Activated effector memory CD4-positive, alpha-beta T cell treated with Interleukin-2 at 50 U/mL for 16 hours (primary cell): ENCODE data around the gene PCYOX1L.

Experiments used
- DNase-seq: peaks from one replicate; pipeline ENCODE4 v3.0.0-alpha.2; 2020

The PCYOX1L gene, protein sequence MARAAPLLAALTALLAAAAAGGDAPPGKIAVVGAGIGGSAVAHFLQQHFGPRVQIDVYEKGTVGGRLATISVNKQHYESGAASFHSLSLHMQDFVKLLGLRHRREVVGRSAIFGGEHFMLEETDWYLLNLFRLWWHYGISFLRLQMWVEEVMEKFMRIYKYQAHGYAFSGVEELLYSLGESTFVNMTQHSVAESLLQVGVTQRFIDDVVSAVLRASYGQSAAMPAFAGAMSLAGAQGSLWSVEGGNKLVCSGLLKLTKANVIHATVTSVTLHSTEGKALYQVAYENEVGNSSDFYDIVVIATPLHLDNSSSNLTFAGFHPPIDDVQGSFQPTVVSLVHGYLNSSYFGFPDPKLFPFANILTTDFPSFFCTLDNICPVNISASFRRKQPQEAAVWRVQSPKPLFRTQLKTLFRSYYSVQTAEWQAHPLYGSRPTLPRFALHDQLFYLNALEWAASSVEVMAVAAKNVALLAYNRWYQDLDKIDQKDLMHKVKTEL

DNA sequence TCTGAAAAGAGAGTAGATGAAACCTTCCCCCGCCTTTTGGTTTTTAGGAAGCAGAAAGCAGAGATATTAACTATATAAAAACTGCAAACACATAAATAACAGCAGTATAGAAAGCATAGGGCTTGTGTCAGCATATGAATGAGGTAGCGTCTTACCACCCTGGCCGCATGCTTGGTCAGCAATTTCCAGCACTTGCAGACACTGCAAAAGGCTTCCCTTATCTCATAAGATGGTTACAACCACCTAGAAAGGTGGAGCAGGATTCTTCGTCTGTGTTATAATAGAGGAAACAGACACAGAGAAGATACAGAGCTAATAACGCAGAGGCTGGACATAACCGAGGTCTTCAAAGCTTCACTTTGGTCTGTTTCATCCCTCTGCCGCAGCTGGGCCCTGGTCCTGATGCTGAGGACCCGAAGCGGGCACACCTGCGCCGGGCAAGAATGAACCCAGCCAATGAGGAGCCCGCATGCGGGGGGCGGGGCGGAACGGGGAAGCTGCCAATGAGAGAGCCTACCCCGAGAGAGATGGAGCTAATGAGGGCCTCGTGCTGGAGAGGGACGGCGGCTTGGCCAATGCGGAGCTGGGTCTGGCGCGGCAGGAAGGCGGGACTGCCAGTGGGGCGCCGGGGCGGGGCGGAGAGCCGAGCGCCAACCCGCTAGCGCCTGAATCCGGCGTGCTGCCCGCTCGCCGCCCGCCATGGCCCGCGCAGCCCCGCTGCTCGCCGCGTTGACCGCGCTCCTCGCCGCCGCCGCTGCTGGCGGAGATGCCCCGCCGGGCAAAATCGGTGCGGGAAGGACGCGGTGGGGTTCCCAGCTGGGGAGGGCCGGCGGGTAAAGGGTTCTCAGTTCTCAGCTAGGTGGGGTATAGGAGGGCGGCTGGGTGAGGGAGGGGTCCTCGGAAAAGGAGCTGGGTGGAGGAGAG, at the start of gene PCYOX1L:
PCYOX1L (plus strand) TSS at position 677 of the 924 bp plus-strand sequence; CDS start at position 700, 23 bp downstream.
- peak; percentile 96 for DNase-seq

DNA sequence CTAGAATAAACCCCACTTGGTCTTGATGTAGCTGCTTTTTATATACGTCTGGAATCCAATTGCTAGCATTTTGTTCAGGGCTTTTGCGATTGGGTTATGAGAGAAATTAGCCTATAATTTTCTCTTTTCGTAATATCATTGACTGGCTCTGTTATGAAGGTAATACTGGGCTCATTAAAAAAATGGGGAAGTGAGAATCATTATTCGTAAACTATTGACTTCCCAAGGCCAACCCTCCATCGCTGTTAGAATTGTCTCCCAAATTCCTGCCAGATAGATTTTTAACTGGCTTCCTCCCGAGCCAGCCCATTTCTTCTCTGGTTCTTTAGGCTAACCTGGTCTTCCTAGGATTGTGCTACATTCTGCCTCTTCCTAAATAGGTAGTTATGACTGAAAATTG, 48.5 kb upstream of the PCYOX1L start:
- DNase-seq, result no peak

DNA sequence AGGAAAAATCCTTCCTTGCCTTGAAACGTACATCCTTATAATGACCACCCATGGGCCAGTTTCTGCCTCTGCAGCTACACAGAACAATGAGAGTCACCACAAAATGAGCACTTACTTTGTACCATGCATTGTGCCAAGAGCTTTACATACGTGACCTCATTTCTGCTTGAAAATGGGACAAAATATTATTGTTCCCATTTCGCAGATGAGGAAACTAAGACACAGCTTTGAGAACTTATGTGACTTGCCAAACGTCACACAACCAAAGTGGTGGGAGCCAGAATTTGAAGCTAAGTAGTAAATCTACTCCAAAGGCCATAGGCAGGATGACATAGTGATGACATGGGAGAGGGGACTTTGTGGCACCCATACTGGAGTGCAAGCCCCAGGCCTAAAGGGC, 47.4 kb upstream of the PCYOX1L start:
- no peak for DNase-seq

DNA sequence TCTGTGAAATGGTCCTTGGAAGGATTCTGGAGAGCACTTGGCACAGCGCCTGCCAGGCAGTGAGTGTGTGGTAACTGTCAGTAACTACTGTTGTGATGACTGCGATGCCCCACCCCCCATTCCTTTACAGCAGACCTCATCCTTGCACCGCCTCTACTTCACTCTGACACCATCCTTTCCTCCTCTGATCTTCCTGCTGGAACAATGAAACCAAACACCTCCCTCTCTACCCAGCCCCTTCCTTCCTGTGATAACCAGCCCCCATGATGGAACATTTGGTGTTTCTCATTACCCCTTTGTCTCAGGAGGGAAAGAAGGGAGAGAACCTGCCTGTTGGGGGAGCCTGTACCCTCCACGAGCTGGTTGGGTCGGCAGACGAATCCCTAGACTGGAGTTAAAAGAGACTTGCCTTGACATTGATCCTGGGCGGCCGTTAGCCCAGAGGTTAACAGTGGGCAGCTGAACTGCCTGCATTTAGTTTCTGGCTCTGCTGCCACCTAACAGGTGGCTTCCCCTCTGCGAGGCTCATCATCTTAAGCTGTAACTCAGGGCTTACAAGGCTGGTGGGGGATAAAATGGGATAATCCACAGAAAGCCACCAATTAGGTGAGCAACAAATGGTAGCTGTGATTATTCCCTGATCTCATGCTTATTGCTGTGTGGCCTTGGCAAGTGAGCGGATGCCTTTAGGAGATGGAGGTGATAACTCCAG, 46.7 kb upstream of the PCYOX1L start:
- DNase-seq, result no peak

DNA sequence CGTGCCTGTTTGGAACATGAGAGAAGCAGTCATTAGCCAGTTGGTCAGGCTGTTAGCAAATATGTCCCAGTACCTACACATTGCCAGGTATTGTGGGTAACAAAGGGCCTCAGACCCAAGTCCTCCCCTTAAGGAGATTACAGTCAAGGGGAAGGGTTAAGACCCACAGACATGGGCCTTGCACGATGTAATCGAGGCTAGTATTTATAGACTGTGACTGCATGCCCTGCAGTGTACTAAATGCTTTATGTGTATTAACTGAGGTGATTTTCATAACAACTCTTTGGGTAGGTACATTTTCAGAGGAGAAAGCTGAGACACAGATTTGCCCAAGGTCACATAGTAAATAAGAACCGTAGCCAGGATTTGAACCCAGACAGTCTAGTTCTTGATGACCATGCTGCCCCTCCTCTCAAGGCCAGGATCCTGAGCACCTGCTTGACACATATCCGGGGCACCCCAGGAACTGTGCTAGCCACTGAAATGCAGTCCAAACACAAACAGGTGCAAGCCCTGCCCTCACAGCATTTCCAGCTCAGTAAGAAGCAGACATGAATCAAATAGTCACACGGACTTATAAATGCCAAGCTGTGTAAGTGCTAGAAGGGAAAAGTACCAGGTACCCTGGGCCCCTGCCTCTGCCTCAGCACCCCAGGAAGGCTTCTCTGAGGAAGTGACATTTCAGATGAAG, 44.5 kb upstream of the PCYOX1L start:
- DNase-seq, result no peak

DNA sequence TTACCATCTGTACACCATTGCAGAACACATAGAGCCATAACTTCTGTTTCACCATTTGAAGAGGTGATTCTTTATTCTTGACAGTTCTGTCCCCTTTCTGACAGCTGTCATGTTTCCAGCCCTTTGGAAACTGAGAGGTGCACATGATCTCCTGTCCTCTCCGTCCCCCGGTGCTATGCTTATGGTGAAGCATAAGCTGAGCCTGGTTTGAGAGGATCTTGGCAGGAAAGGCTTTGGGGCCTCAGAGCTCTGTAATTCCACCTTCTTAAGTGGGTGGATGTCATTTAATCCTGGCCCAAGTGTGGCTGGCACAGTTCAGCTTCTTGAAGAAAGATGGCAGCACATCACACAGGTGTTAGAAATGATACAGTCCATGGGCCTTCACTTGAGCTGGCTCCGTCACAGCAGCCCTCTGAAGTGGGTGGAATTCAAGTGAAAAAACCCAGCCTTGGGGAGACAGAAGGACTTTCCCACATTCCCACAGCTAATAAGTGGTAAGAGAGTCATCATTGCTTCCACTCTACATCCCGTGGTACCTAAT, 43.2 kb upstream of the PCYOX1L start:
- no peak for DNase-seq

DNA sequence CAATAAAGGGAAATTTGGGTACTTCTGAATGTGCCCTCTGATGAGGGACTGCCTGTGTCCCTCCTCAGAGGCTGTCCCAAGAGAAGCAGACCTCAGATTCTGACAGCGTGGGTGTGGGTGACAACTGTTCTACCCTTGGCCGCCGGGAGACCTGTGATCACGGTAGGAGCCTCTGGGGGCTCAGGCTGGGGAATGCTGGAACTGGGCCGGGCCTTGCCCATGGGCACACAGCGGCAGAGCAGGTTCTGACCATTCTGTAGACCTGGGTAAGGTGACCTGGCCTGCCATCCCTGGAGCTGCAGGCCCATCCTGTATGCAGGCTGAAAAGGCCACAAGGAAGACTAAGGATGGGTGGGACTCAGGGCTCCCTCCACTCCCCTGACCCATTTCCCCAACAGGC, 42.1 kb upstream of the PCYOX1L start:
- no peak for DNase-seq

DNA sequence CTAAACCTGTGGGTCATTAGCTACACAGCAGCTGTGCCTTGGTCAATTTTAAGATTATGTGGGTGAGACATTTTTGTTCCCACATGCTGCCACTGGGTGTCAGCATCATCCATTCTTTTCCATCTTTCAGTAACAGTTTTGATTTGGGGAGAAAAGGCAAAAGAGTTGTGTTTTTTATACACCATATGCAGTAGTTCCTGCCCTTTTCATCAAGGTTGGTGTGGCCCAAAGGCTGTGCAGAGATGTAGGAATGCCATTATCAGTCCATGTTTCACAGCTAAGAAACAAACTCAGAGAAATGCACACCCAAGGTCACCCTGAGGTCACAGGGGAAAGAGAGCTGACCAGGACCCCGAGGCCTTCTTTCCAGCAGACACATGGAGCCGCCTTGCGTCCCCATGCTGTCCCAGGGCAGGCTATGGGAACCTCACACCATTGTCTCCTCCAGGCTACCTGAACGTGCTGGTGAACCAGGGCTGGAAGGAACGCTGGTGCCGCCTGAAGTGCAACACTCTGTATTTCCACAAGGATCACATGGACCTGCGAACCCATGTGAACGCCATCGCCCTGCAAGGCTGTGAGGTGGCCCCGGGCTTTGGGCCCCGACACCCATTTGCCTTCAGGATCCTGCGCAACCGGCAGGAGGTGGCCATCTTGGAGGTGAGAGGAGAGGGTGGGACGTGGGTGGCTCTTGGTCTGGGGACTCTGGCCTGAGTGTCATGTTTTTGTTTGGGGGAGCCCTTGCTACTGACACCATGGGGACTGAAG, 40.4 kb upstream of the PCYOX1L start:
- peak; percentile 6 for DNase-seq

DNA sequence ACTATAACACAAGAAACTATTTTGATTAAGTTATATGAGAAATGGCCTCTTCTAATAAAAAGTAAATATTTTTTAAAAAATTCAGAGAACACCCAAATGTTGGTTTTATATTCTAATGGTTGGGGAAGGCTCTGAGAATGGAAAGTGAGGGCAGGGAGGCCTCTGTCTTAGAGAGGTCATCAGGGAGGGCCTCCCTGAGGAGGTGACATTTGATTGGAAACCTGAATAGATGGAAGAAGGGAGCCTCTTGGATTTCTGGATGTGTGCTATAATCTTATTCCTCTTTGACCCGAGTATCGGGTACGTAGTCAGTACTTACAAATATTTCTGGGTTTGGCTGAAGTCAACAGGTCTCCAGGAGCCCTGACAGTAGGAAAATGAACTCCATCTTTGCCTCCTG, 38.7 kb upstream of the PCYOX1L start:
- DNase-seq, result no peak

DNA sequence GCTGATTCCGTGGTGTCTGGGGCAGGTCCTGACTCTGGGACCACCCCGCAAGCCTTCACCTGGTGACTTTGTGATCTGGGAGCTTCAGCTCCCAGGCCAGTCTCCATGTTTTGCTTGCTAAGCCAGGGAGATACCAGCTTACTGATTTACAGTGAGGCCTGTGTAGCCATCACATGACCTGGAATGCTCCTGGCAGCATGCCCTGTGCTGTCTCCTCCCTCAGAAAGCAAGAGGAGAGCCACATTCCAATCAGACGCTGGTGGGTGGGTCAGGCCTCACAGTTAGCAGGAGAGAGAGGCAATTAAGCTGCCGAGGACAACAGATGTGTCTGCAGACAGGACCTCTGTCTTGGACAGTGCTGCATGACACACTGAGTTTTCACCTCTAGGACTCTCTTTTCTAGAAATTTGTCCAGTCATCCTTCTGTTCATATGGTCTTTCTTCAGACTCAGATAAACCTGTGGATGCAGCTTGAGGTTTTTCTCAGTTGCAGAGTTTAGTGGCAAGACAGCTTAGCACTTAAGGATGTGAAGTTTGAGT, 37.0 kb upstream of the PCYOX1L start:
- DNase-seq, result no peak

DNA sequence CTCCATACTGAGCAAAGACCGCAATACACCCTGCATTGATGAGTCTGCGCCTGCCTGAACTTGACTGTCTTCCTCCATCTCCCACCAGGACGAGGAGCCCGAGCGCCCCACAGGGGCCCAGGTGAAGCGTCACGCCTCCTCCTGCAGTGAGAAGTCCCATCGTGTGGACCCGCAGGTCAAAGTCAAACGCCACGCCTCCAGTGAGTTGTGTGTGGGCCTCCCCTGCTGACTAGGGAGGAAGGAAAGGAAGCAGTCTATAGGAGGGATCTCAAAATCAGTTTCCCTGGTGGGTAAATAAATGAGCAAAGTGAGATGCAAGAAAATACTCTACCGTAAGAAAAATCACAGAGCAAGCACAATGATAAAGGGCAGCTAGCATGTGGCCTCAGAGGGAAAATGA, 35.3 kb upstream of the PCYOX1L start:
- DNase-seq, result no peak

DNA sequence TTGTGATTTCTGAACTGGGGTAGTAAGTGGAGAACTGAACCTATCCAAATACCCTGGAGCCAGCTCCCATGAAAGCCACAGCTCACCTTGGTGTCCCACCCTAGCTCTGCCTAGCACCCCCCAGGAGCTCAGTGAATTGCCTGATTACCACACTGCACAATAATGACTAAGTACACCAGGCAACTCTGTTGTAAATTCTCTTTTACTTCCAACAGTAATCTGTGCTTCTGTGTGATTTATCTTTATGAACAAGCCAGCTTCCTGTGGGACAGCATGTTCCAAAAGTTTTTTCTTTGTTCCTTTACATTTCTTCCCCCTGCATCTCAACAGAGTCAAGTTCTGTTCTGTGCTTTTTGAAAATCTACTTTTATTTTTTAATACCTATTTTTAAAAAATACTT, 34.6 kb upstream of the PCYOX1L start:
- no peak for DNase-seq

DNA sequence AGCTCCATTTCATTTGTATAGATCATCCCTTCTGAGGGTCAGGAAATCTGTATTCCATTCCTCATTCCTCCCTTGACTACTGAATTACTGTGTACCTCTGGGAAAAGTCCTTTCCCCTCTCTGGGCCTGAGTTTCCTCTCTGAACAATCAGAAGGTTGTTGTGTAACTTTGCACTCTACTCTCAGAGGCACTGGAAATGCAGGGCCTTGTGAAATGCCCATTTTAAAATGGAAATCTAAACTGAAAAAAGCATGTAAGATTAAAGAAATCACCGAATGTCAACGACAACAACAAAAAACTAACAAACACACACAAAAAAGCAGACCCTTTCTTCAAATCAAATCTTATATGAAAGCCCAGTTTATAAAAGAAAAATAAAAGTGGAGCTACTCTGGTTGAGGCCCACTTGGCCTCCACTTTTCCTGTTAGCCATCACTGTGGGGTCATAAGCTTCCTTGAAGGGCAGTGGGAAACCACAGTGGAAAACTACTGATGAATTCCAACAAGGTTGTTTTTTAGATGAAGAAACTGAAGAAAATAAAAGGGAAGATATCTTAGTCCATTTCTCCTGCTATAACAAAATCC, 34.1 kb upstream of the PCYOX1L start:
- DNase-seq, result no peak

DNA sequence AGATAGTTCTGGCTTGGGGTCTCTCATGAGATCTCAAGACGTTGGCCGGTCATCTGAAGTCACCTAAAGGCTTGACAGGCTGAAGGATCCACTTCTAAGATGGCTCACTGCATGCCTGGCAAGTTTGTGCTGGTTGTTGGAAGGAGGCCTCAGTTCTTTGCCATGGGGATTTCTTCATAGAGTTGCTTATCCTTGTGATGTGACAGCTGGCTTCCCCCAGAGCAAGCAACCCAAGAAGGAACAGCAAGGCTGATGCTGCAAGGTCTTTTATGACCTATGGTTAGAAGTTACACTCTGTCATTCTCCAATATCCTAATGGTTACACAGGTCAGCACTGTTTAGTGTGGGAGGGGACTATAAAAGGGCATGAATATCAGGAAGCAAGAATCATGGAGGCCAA, 33.2 kb upstream of the PCYOX1L start:
- no peak for DNase-seq

DNA sequence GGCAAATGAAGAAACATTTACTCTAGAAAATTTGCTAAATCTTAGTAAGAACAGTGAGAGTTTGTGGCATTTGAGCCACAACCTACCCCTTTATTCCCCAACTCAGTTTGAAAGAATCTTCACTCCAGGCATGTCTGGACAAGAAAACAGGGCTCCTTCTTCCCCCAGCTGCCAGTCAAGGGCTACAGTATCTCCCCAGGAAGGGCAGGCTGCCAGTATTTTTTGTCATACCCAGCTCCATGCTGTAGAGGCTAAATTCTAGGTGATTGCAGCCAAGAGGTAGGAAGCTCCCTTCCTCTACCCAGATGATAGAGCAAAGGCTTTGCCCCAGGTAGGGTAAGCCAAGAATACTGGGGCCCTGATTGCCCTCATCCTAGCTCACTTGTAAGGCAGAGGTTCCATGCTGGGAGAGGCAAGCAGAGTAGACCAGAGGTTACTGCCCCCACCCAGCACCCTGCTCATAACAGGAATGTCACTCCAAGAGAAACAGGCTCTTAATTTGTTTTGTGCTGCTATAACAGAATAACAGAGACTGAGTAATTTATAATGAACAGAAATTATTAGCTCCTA, 32.6 kb upstream of the PCYOX1L start:
- DNase-seq, result no peak

DNA sequence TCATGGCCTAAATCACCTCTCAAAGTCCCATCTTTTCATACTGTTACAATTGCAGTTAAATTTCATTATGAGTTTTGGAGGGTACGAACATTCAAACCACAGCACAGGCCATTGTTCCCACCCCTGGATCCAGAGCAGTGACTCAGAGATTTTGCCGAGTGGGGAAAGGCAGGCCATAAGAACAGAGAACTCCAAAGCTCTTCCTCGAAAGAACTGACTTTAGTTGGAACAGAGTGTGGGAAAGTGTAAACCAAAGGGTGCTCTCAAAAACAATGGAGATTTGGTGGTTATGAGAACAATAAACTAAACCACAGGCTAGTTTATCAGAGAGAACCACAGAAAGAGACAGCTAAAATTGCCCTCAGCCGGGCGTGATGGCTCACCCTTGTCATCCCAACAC, 32.0 kb upstream of the PCYOX1L start:
- DNase-seq, result no peak

DNA sequence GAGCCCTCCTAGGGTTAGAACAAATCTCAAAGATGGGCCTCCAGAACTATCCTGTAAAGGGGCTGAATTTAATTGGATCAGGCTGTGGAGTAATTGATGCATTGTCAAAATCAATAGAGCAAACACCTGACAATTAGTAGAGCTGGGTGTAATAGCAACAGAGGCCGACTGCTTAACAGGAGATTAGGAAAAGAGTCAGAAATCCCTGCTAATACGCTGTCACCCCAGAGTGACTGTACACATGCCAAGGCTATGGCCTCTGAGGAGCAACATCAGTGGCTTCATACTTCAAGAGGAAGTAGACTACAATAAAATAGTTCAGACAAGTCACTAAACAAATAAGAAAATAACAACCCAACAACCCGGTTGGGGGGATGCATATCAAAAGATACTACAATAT, 31.2 kb upstream of the PCYOX1L start:
- DNase-seq, result no peak

DNA sequence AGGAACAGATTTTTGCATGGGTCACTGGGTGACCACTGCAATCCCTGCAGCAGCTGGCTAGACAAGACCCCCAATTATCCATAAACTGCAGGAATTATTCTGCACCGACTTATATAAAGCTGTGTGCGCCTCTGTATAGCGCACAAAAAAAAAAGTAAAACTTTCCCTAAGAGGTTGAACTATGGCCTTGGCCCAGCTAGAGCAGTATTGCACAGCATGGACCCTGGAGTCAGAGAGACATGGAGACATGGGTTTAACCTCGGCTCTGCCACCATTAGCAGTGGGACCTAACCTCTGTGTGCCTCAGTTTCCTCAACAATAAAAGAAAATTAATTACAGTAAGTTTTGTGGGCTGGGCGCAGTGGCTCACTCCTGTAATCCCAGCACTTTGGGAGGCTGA, 29.7 kb upstream of the PCYOX1L start:
- DNase-seq, result no peak

DNA sequence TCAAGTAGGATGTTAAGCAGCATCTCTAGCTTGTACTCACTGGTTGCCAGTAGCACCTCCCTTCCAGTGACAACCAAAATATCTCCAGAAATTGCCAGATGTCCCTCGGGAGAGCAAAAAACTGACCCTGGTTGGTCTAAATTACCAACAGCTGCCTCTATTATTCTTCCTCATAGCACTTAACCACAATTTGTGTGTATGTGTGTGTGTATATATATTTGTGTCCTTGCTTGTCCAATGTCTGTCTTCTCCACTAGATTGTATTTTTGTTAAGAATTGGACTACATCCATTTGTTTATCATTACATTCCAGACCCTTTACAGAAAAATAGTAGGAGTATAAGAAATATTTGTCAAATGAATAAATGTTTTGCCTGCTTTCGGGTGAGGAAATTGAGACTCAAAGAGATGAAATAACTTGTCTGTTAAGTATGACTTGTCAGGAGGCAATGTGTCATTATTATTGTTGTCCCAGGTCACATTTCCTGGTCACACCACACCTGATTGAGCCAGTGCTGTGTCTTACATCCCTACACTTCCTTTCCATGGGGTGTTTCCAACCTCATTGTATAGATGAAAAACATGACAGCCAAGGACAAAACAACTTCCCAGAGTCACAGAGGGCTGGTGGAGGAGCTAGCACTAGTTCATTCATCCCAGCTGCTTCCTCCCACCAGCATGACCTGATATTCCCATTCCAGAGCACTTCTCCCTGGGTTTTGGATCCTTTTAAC, 24.0 kb upstream of the PCYOX1L start:
- DNase-seq, result no peak

DNA sequence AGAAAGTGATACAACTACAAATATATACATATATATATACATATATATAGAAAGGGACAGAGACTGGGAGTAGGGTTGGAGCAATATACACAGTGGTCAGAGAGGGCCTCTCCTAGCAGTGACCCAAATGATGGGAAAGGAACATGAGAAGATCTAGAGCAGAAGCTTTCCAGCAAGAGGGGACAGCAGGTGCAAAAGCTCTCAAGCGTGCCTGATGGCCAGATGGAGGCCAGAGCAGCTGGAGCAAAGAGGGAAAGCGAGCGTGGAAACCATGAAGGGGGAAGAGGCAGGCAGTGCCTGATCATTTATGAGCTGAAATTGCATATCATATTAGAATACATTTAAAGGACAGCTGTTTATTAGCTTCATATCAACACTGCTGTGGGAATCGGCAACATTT, 20.1 kb upstream of the PCYOX1L start:
- no peak for DNase-seq
